PC-9 (cell line): ENCODE results near the gene EXOC1. TPM values are rescaled to one million over a fixed set of nuclear protein-coding genes. Genes with fewer than 3 reads are reported as not detected.
"Not testable (repeated sequence)": the region's sequence is repeated elsewhere in the genome, so short reads cannot be mapped to it uniquely, and the experiment has no call there.

Experiments
- BruUV-seq: library from RNA; stranded (reverse); fragments of 400-500 nt; replicated peaks from 2 replicates; lab custom pipeline; 2021; lab: Mats Ljungman, UMichigan
- CTCF ChIA-PET: fragments of 300-600 bp; sonication (Branson Sonifier 250); formaldehyde crosslinking; loops from one replicate; lab custom pipeline; 2022; ENCODE audit warnings: antibody characterized with exemption; lab: Charles Lee
- POLR2A ChIA-PET: fragments of 300-600 bp; sonication (Branson Sonifier 250); formaldehyde crosslinking; loops from one replicate; lab custom pipeline; 2022; ENCODE audit warnings: antibody characterized with exemption; ENCODE audit not compliant: unreplicated experiment; lab: Charles Lee
- DNase-seq, 2 experiments: peaks; one replicate each; pipeline versions ENCODE4 v3.0.0 to v3.0.0-alpha.2; 2015 to 2022; ENCODE audit warnings: mixed read lengths in 1 of 2
- H2AFZ ChIP-seq: fragments of 200-600 bp; sonication (generic); 2 replicates; pipeline ENCODE4 v1.8.1; 2017; ENCODE audit warnings: antibody characterized with exemption
- H3F3A ChIP-seq: fragments of 200-600 bp; sonication (generic); 2 replicates; pipeline ENCODE4 v1.8.1; 2017; ENCODE audit warnings: antibody characterized with exemption, mild to moderate bottlenecking, low read depth; ENCODE audit not compliant: insufficient read depth
- H3K27ac ChIP-seq: fragments of 200-600 bp; sonication (generic); 2 replicates; pipeline ENCODE4 v1.6.1; 2016; ENCODE audit warnings: mixed run types
- H3K27me3 ChIP-seq: fragments of 200-600 bp; sonication (generic); 2 replicates; pipeline ENCODE4 v1.6.1; 2016; ENCODE audit warnings: low read depth, mixed run types; ENCODE audit not compliant: insufficient read depth
- H3K36me3 ChIP-seq: fragments of 200-600 bp; sonication (generic); 2 replicates; pipeline ENCODE4 v1.6.1; 2016; ENCODE audit warnings: low read depth, mixed run types
- H3K4me1 ChIP-seq: fragments of 200-600 bp; sonication (generic); replicated peaks from 2 replicates; pipeline ENCODE4 v1.6.1; 2016; ENCODE audit warnings: mixed run types; ENCODE audit not compliant: insufficient read depth
- H3K4me2 ChIP-seq: fragments of 200-600 bp; sonication (generic); 2 replicates; pipeline ENCODE4 v1.6.1; 2017; ENCODE audit warnings: mixed run types
- H3K4me3 ChIP-seq: fragments of 200-600 bp; sonication (generic); 2 replicates; pipeline ENCODE4 v1.6.1; 2016; ENCODE audit warnings: mixed run types
- H3K79me2 ChIP-seq: fragments of 200-600 bp; sonication (generic); 2 replicates; pipeline ENCODE4 v1.6.1; 2017; ENCODE audit warnings: low read depth, mixed run types
- H3K9me2 ChIP-seq: fragments of 200-600 bp; sonication (generic); 2 replicates; pipeline ENCODE4 v1.8.1; 2017; ENCODE audit warnings: mild to moderate bottlenecking; ENCODE audit not compliant: insufficient read depth
- H3K9me3 ChIP-seq: fragments of 200-600 bp; sonication (generic); 2 replicates; pipeline ENCODE4 v1.8.1; 2016; ENCODE audit warnings: low read depth; ENCODE audit not compliant: insufficient read depth
- H4K20me1 ChIP-seq: fragments of 200-600 bp; sonication (generic); 2 replicates; pipeline ENCODE4 v1.8.1; 2017; ENCODE audit not compliant: insufficient read depth
- EZH2 ChIP-seq: fragments of 200-600 bp; sonication (generic); IDR thresholded peaks from 2 replicates; pipeline ENCODE4 v1.8.0; 2017; ENCODE audit warnings: antibody characterized with exemption, low read depth
- intact Hi-C: fragments of 100-400 bp; cut with micrococcal nuclease; formaldehyde crosslinking; loops from one replicate; pipeline ENCODE4 v1.10.0; 2022; ENCODE audit not compliant: unreplicated experiment
- total RNA-seq: library from RNA; stranded (reverse); gene quantifications from 2 replicates; pipeline ENCODE4 v1.2.3, GENCODE V29; 2021
- TF ChIP-seq, protein P1 (sequence below): fragments of 200-600 bp; sonication (generic); conservative IDR thresholded peaks from 2 replicates; pipeline ENCODE4 v1.6.1; 2017; ENCODE audit warnings: mixed run types, antibody characterized with exemption, mild to moderate bottlenecking, moderate library complexity

Gene EXOC1
- total RNA-seq, 1 experiment from 2014 or later: 27.1 TPM

DNA sequence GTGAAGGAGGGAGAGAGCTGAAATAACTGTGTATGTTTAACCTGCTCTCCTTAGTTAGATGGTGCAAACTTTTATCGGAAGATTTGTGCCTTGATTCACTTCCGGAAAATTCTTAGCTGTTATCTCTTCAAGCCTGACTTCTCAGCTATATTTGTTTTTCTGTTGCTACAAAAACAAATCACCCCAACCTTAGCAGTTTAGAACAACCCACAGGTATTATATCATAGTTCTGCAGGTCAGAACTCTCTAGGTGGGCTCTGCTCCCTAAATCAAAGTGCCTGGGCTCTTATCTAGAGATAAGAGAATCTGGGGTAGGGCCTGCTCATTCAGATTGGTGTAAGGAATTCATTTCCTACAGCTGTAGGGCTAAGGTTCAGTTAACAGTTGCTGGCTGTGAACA is 80.2 kb downstream of the EXOC1 start:
- CTCF ChIA-PET: interaction anchor here (0.6 kb wide), 1 partner anchor 497 kb away, joined by 10 read pairs; no protein-coding TSS in a partner anchor
- POLR2A ChIA-PET: no interaction called here

DNA sequence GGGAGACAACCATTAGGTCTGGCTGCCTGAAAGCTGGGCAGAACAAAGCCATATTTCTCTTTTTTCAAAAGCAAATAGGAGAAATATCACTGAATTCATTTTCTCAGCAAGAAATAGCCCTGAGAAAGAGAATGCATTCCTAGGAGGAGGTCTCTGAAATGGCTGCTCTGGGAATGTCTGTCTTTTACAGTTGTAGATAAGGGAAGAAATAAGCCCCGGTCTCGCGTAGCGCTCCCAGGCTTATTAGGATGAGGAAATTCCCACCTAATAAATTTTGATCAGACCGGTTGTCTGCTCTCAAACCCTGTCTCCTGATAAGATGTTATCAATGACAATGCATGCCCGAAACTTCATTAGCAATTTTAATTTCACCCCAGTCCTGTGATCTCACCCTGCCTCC is 82.5 kb downstream of the EXOC1 start:
- H3K36me3 ChIP-seq, H3K4me2 ChIP-seq, H3K27me3 ChIP-seq, POLR2A ChIA-PET, H3K4me3 ChIP-seq, H2AFZ ChIP-seq, H3K27ac ChIP-seq, H4K20me1 ChIP-seq, H3K9me2 ChIP-seq, H3K79me2 ChIP-seq, BruUV-seq, H3K9me3 ChIP-seq, DNase-seq, intact Hi-C loops, CTCF ChIA-PET, H3F3A ChIP-seq, H3K4me1 ChIP-seq: not testable (repeated sequence)

More for the DNA sequence above, 80.2 kb downstream of the EXOC1 start:
- H3K27ac ChIP-seq: no peak overlapping the region
- no peaks in the 10 kb centered on the region for H3F3A ChIP-seq
- H3K4me3 ChIP-seq: no peak overlapping the region
- H3K36me3 ChIP-seq: no peaks in the 10 kb centered on the region
- H3K27me3 ChIP-seq: no peaks in the 10 kb centered on the region
- intact Hi-C loops: no loop called here
- TF ChIP-seq, protein P1, sequence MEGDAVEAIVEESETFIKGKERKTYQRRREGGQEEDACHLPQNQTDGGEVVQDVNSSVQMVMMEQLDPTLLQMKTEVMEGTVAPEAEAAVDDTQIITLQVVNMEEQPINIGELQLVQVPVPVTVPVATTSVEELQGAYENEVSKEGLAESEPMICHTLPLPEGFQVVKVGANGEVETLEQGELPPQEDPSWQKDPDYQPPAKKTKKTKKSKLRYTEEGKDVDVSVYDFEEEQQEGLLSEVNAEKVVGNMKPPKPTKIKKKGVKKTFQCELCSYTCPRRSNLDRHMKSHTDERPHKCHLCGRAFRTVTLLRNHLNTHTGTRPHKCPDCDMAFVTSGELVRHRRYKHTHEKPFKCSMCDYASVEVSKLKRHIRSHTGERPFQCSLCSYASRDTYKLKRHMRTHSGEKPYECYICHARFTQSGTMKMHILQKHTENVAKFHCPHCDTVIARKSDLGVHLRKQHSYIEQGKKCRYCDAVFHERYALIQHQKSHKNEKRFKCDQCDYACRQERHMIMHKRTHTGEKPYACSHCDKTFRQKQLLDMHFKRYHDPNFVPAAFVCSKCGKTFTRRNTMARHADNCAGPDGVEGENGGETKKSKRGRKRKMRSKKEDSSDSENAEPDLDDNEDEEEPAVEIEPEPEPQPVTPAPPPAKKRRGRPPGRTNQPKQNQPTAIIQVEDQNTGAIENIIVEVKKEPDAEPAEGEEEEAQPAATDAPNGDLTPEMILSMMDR: no peak
- TF ChIP-seq EZH2: no peak
- H3K4me2 ChIP-seq: no peak overlapping the region
- H3K4me1 ChIP-seq: no peaks in the 10 kb centered on the region
- H4K20me1 ChIP-seq: no peaks in the 10 kb centered on the region
- H3K9me2 ChIP-seq: no peaks in the 10 kb centered on the region
- H3K9me3 ChIP-seq: no peaks in the 10 kb centered on the region
- BruUV-seq: no TSS peak
- no peak for DNase-seq
- H3K79me2 ChIP-seq: no peaks in the 10 kb centered on the region
- no peak overlapping the region for H2AFZ ChIP-seq

DNA sequence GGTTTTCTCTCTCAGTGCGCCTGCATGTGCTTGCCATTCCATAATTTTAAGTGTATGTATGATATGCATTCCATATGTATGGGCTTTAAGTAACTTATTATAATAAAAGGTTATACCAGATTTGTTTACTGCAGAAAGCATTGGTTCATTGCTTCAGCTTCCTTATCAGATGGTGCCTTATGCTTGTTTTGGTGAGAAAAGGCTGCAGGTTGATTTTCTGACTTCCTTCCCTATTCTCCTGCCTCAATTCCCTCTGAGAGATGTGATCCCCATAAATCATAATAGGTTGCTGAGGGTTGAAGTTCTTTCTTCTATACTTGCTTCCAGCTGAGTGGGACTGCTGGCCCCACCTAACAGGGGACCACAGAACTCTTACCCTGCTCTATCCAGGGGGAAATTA is 85.0 kb downstream of the EXOC1 start:
- intact Hi-C loops: no loop called here
- H3K79me2 ChIP-seq: no peaks in the 10 kb centered on the region
- DNase-seq: no peak
- H3K27ac ChIP-seq: no peak overlapping the region
- H3K9me2 ChIP-seq: no peaks in the 10 kb centered on the region
- H3K9me3 ChIP-seq: no peaks in the 10 kb centered on the region
- no peak overlapping the region for H2AFZ ChIP-seq
- no peak overlapping the region for H3K4me3 ChIP-seq
- POLR2A ChIA-PET: no interaction called here
- BruUV-seq: no TSS peak
- no peaks in the 10 kb centered on the region for H3K27me3 ChIP-seq
- no peak overlapping the region for H3K4me2 ChIP-seq
- H3K4me1 ChIP-seq: no peaks in the 10 kb centered on the region
- no peaks in the 10 kb centered on the region for H3K36me3 ChIP-seq
- H4K20me1 ChIP-seq: no peaks in the 10 kb centered on the region
- no peaks in the 10 kb centered on the region for H3F3A ChIP-seq
- TF ChIP-seq, protein P1: no peak
- no peak for TF ChIP-seq EZH2
- CTCF ChIA-PET: no interaction called here

DNA sequence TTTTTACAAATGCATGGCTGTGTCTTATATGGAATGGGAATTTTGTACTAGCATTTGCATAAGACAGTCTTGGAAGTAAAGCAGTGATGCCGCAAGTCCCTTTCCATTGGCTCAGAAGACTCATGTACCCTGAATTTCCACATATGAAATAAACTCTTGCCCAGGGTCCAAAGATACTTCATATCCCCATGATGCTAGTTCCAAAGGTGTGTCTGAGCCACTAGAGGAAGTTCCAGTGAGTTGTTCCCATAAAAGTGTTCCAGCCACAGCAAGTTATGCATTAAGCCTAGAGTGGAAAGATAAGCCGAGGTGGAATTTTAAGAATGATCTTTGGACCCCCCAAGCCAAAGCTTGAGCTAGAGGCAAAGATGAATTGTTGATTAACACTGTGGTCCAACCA is 86.0 kb downstream of the EXOC1 start:
- no peak overlapping the region for H2AFZ ChIP-seq
- H3K9me3 ChIP-seq: no peaks in the 10 kb centered on the region
- no peak overlapping the region for H3K4me2 ChIP-seq
- no peaks in the 10 kb centered on the region for H3K79me2 ChIP-seq
- no peaks in the 10 kb centered on the region for H3F3A ChIP-seq
- ChIA-PET POLR2A (no interaction called here), CTCF (no interaction called here)
- no peak for DNase-seq
- H3K36me3 ChIP-seq: no peaks in the 10 kb centered on the region
- TF ChIP-seq, protein P1: no peak
- TF ChIP-seq EZH2: no peak
- H3K4me1 ChIP-seq: no peaks in the 10 kb centered on the region
- H3K27me3 ChIP-seq: no peaks in the 10 kb centered on the region
- no peak overlapping the region for H3K27ac ChIP-seq
- H4K20me1 ChIP-seq: no peaks in the 10 kb centered on the region
- H3K4me3 ChIP-seq: no peak overlapping the region
- intact Hi-C loops: no loop called here
- no peaks in the 10 kb centered on the region for H3K9me2 ChIP-seq
- no TSS peak for BruUV-seq
